H54 (cell line): Measurements from ENCODE around the gene NKPD1.

Experiments used
- DNase-seq: peaks from one replicate; pipeline ENCODE4 v3.0.0; 2011; ENCODE audit warnings: low spot score, mixed read lengths; ENCODE audit not compliant: insufficient read length
- FAIRE-seq: peaks from 3 replicates; lab custom pipeline; 2011; peaks lifted over from hg19 to GRCh38; lab: Jason Lieb, UNC
- POLR2A ChIP-seq: IDR thresholded peaks from 2 replicates; pipeline ENCODE4 v1.6.1; 2011; ENCODE audit warnings: low read depth, mild to moderate bottlenecking, low read length

The NKPD1 gene

DNA sequence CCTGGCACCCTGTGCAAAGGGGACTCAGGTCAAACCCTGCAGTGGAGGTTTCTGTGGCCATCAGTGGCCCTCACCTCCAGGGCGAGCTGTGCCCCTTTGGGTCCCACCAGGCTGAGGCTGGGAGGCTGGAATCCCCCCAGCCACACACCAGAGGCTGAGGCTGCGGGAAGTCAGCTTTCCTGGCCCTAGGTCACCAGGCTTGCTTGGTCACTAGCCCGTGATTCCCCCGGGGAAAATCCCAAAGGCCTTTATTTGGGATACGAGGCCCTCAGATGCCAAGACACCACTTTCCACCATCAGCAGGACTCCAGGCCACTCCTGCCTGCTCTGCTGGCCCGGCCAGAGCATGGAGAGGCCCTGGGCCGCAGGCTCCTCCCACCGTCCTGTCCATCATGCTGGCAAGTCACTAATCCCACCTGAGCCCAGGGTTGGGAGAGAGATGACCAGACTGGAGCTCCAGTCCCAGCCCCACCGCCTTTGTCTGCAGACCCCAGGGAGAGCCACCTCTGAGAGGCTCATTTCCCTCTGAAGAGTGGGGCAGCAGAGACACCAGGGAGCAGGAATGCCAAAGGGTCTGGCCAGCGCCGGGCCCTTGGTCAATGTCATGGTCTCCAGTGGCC lies 4.7 kb downstream of the NKPD1 start:
- DNase-seq (no peak), FAIRE-seq (no peak)
- no peak for TF ChIP-seq POLR2A

DNA sequence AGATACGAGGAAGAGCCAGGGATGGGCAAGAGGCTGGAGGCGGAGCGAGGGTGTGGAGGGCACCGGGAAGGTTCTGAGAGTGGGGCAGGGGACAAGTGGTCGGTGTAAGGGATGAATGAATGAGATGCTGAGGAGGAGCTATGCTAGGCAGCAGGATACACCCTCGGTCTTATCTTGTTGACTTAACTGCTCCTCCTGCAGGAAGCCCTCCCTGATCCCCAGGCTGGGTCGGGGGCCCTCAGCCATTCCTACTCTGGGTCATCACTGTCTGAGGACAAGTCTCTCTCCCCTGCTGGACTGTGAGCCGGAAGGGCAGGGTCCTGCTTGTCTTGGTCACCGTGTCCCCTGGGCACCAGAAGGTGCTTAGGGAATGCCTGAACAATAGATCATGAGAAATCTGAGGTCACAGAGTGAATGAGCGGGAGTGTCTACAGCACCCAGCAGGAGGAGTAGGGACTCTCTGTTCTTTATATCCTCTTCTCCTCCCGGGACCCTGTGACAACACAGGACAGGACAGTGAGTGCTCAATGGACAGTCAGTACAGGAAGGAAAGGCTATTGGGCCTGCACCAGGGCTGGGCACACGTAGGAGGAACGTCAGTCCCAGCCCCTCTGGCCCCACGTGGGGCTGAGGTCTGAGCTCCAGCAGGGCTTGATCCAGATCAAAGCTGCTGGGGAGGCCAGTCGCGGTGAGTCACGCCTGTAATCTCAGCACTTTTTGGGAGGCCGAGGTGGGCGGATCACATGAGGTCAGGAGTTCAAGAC lies 6.5 kb downstream of the NKPD1 start:
- TF ChIP-seq POLR2A, result no peak
- peak; percentile 88 for FAIRE-seq
- peak; percentile 89 for DNase-seq

DNA sequence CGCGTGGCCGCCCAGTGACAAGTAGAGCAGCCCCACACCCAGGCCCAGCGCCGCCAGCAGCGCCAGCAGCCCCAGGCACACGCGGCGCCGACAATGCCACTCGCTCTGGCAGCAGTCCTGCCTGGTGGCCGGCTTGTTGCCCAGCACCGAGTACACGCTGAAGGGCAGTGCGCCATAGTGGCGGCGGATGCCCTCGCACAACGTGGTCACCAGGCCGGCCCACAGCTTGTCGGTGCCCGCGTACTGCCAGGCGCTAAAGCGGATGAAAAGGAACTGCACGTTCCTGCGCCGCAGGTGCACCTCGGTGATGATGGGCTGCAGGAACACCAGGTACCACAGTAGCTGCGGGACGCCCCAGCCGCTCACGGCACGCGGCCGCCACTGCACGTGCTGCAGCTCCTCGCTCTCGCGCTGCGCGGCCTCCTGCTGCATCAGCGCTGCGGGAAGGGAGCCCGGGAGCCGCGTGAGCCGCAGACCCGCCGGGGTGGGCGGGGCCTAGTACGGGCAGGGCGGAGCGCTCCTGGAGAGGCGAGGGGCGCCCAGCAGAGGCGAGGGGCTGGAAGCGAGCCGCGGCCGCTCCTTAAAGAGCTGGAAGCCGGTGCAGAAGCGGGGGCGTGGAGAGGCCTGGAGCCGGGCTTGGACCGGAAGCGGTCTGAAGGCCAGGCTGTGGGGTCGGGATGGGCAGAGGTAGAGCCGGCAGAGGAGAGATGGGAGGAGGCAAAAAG lies 7.3 kb downstream of the NKPD1 start:
- FAIRE-seq, result no peak
- TF ChIP-seq POLR2A, result no peak

DNA sequence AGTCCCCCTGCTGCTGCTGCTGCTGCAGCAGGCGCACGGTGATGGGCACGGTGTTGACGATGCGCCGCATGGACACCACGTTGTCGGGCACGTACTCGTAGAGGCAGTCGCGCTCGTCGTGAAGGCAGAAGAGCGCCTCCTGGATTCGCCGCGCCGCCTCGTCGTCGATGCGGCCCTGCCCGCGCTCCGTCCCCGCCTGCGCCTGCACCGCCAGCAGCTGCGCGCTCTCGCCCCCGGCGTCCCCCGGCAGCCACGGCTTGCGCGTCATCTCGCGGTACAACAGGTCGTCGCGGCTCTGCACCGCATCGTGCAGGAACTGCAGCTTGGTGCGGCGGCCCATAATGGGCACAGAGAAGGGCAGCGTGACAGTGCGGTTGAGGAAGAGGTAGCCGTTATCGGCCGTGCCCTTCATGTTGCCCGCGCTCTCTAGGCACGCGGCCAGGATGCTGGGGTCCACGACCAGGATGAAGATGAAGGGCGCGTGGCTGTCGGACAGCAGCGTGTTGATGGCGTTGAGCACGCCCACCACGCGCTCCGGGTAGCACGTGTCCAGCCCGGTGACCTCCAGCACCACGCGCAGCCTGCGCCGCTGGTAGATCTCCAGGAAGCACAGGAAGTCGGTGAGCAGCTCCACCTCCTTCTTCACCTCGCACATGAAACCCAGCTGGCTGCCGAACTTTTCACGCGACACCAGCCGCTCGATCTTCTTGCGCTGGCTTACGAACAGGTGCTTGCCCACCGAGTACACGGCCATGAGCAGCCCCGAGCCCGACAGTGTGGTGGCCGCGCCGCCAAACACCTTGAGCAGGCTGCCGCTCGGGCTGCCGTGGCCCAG lies 8.1 kb downstream of the NKPD1 start:
- no peak for FAIRE-seq
- no peak for TF ChIP-seq POLR2A
- no peak for DNase-seq

More for the DNA sequence above, 7.3 kb downstream of the NKPD1 start:
- no peak for DNase-seq

DNA sequence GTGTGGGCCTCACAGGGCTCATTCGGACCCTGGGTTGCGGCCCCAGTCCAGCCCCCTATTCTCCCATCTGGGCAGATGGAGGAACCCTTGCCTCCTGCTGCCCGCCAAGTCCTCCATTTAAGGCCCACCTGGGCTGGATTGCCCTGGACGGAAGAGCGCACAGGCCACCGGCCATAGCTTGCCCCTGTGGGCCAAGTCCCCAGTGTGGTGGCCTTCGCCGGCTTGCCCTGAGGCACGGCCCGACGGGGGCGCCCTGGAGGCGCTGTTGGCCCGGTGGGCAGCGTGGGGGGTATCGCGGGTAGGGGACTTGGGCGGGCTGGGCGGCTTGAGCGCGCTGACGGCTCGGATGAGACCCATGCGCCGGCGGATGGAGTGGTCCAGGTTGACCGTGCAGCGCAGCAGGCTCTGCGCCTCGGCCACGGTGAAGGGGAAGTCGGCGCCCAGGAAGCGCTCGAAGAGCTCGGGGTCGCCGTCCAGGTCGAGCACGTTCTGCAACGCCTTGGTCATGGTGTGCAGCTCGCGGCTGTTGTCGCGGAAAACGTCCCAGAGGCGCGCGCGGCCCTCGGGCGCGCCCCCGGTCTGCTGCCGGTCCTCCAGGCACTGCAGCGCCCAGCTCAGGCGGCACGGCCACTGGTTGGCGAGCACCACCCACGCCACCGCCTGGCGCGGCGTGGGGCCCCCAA lies 8.8 kb downstream of the NKPD1 start:
- no peak for TF ChIP-seq POLR2A
- FAIRE-seq (no peak), DNase-seq (no peak)

DNA sequence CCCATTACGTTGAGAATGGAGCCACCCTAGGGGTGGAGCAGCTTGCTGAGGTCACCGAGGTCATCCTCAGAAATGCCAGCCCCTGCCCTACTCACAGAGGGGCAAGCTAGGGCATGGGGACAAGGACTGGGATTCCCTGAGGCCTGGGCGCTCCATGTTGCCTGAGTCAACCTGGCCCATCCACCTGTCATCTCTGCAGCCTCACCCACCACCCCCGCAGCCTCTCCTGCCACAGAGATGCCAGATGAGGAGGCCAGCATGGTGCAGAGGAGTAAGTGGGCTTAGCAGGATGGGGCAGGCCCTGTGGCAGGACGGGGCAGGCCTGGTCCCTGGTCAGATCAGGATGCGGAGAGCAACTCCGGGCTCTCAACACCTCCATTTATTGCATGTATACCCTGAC lies 9.5 kb downstream of the NKPD1 start:
- FAIRE-seq (no peak), DNase-seq (no peak)

DNA sequence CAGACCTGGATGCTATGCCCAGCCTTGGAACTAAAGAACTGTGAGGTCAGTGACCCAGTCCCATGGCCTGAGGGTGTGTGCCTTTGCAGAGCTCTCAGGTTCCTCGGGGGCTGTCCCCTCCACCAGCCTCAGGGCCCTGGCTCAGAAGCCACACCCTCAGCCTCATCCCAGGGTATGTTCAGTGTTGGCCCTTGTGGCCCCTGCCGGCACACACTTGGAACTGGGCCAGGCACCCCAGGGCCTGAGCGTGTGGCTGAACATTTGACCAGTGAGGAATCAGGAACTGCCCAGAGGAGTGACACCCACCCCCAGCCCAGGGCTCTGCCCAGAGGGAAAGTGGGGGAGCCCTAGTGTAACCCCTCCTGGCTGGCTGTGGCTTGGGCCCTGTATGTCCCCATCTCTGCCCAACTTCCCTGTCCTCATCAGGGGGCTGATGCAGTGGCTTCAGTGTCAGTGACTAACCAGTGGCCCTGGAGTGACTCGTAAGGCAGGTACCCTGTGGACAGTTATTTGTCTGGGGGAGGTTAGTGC lies 10.0 kb downstream of the NKPD1 start:
- DNase-seq, result peak; percentile 36
- TF ChIP-seq POLR2A, result no peak
- no peak for FAIRE-seq

More for the DNA sequence above, 9.5 kb downstream of the NKPD1 start:
- no peak for TF ChIP-seq POLR2A

DNA sequence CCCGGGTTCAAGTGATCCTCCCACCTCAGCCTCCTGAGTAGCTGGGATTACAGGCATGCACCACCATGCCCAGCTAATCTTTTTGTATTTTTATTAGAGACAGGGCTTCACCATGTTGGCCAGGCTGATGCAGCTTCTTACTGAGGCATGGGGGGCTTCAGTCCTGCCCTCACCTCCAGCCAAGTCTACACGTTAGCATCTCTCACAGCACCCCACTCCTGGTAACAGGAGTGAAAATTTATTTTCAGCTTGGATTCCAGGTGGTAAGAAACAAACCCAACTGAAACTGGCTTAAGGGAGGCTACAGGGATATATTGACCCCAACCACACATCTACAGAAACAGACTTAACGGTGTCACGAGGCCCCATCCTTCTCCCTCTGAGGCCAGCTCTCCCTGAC lies 10.6 kb downstream of the NKPD1 start:
- FAIRE-seq, result no peak
- TF ChIP-seq POLR2A, result no peak
- DNase-seq, result no peak

DNA sequence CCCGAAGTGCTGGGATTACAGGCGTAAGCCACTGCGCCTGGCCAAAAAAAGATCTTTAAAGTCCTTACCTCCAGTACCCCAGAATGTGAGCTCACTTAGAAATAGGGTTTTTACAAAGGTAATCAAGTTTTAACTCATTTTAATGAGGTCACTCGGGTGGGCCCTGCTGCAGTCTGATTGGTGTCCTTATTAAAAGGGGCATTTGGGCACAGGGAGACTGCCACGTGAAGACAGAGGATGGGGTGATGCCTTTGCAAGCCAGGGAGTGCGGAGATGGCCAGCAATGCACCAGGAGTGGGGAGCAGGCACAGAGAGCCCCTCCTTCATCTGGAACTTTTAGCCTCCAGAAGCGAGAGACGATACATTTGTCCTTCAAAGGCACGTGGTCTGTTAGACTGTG lies 11.7 kb downstream of the NKPD1 start:
- TF ChIP-seq POLR2A, result no peak
- no peak for DNase-seq
- no peak for FAIRE-seq

DNA sequence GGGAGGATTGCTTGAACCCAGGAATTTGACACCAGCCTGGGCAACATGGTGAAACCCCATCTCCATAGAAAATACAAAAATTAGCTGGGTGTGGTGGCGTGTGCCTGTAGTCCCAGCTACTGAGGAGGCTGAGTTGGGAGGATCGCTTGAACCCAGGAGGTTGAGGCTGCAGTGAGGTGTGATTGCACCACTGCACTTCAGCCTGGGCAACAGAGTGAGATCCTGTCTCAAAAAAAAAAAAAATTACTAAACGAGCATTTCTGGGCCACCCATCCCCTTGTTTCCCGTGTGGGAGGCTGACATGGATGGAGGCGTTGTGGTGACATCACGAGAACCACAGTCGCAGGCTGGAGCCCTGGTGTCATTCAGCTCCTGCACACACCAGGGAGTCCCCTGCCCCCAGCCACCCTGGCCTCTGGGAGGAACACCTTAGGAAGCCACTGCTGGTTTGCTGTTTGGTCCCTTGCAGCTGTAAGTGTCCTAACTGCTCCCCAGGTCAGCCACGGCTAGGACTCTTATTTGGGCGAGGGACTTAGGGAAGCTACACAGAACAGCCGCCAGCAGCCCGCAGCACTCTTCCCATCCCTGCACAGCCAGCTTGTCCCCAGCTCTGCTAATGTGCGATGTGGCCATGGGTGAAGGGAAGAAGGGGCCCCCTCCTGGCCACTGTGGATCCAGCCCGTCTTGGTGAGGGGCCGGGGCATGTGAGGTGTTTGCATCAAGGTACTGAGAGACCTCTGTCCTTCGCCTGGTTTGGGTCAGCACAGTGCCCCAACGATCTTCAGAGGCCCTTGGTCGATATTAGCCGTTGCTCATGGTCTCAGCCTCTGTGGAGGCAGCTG lies 12.7 kb downstream of the NKPD1 start:
- DNase-seq, result no peak
- no peak for FAIRE-seq
- no peak for TF ChIP-seq POLR2A

DNA sequence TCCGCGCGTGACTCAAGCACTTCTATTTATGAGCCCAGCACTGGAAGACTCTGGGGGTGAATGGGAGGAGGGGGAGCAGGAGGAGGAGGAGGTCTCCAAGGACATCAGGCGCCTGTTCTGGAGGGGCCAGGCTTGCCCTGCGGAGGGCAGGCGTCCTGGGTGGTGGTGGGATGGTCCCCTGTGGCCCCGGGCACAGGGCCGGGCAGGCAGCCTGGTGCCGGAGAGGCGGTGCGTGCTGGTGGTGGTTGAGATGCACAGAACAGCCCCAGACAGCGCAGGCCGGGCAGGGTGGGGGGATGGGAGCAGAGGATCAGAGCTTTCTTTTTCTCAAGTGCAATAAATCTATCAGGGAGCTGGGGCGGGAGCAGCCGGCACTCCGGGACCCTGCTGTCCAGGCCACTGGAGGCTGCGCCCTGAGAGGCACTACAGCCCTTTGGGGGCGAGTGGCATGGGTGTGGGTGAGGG lies 14.0 kb downstream of the NKPD1 start:
- DNase-seq (no peak), FAIRE-seq (no peak)
- TF ChIP-seq POLR2A, result no peak

DNA sequence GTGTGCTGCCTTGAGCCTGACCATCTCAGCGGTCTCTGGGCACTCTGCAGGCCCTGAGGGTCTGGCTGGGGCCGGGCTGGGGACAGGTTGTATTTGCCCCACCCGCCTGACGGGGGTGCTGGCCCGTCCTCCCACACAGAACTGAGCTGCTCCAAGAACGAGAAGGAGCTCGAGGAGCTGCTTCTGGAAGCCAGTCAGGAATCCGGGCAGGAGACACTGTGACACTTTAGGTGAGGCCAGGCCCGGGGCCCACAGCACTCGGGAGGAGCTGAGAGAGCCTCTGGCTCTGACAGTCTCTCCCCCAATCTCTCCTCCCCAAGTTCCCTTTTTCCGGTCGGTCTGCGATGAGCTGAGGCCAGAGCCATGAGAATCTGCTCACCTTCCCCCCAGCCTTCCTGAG lies 14.5 kb downstream of the NKPD1 start:
- FAIRE-seq (no peak), DNase-seq (no peak)
- no peak for TF ChIP-seq POLR2A
